Activated CD4-positive, alpha-beta T cell treated with anti-CD3 and anti-CD28 coated beads for 36 hours (primary cell): ENCODE results near the gene ARL15. TPM values are rescaled to one million over a fixed set of nuclear protein-coding genes. Genes with fewer than 3 reads are reported as not detected.

ENCODE experiments used
- ATAC-seq: fragments of 200-7000 bp; cut with Tn5 transposase; one replicate; pipeline ENCODE4 v1.10.0; 2021; ENCODE audit warnings: mild to moderate bottlenecking, moderate library complexity
- CTCF ChIA-PET: fragments of 350-600 bp; sonication (Branson Sonifier 250); formaldehyde crosslinking; loops from one replicate; lab custom pipeline; 2021; ENCODE audit warnings: antibody characterized with exemption; lab: Charles Lee
- POLR2A ChIA-PET: fragments of 350-600 bp; sonication (Branson Sonifier 250); formaldehyde crosslinking; loops from one replicate; lab custom pipeline; 2021; ENCODE audit warnings: antibody characterized with exemption, inconsistent platforms; lab: Charles Lee
- DNase-seq: peaks from one replicate; pipeline ENCODE4 v3.0.0-alpha.2; 2020
- H3K27ac Mint-ChIP-seq: one replicate; pipeline ENCODE4 v1.8.0; 2021; ENCODE audit warnings: mixed read lengths
- H3K27me3 Mint-ChIP-seq: one replicate; pipeline ENCODE4 v1.8.0; 2021; ENCODE audit warnings: mixed read lengths
- H3K36me3 Mint-ChIP-seq: one replicate; pipeline ENCODE4 v1.8.0; 2021; ENCODE audit warnings: low read depth, mixed read lengths
- H3K4me1 Mint-ChIP-seq: one replicate; pipeline ENCODE4 v1.8.0; 2021; ENCODE audit warnings: mixed read lengths
- H3K4me3 Mint-ChIP-seq: one replicate; pipeline ENCODE4 v1.8.0; 2021; ENCODE audit warnings: mild to moderate bottlenecking, moderate library complexity, mixed read lengths
- H3K9me3 Mint-ChIP-seq: one replicate; pipeline ENCODE4 v1.8.0; 2021; ENCODE audit warnings: low read depth, mixed read lengths
- intact Hi-C, 2 experiments: fragments of 100-400 bp; cut with DNase I in 1 of 2; cut with micrococcal nuclease in 1 of 2; formaldehyde crosslinking; loops; one replicate each; pipeline versions ENCODE4 v1.14.2 to v1.15.1; 2022 to 2024; cut with DNase I, micrococcal nuclease
- total RNA-seq, 2 experiments: library from RNA; stranded (reverse); gene quantifications; one replicate each; pipeline ENCODE4 v1.2.3, GENCODE V29; 2021

The ARL15 gene
- total RNA-seq, 2 experiments from 2014 or later = 5.4 to 6.7 TPM

- Mint-ChIP-seq H3K36me3 (peaks cover 14% of the 10 kb centered on the region), H3K9me3 (peaks cover under 1% of the 10 kb centered on the region), H3K4me1 (no peaks in the 10 kb centered on the region), H3K4me3 (no peak overlapping the region), H3K27me3 (no peaks in the 10 kb centered on the region), H3K27ac (no peak overlapping the region)
- ATAC-seq (no peak), DNase-seq (no peak)
- CTCF ChIA-PET = interaction anchor here (0.7 kb wide), 1 partner anchor 73 kb away, joined by 3 read pairs; no protein-coding TSS in a partner anchor
- POLR2A ChIA-PET = no interaction called here
- intact Hi-C loops = no loop called here
These were observed 344.9 kb downstream of the ARL15 start for GRCh38 chr5:53965459-53965858.

GRCh38 chr5:53963958-53964357, 346.4 kb downstream of the ARL15 start:
- DNase-seq (no peak), ATAC-seq (no peak)
- H3K36me3 Mint-ChIP-seq = peaks cover 17% of the 10 kb centered on the region
- no peaks in the 10 kb centered on the region for H3K27me3 Mint-ChIP-seq
- POLR2A ChIA-PET = no interaction called here
- no peaks in the 10 kb centered on the region for H3K4me1 Mint-ChIP-seq
- H3K4me3 Mint-ChIP-seq = no peak overlapping the region
- intact Hi-C loops = no loop called here
- peaks cover 8% of the 10 kb centered on the region for H3K9me3 Mint-ChIP-seq
- H3K27ac Mint-ChIP-seq = no peak overlapping the region
- CTCF ChIA-PET = no interaction called here

DNA sequence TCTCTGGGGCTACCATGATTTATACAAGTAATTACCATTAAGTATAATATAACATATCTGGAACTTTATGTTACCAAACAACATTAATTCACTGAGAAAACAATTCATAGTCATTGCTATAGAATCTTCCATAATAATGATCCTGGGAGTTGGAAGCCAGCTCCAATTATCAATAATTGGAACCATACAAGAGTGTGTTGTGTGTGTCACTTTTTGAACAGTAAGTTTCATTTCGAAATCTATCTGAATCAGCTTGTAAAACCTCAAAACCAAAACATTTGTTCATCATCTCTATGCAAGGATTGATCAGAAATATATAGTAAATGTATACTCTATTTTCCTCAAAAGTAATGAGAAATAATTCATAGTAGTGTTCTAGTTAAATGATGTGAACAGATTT, 348.1 kb downstream of the ARL15 start:
- intact Hi-C loops = no loop called here
- DNase-seq (no peak), ATAC-seq (no peak)
- CTCF ChIA-PET = no interaction called here
- H3K27me3 Mint-ChIP-seq = no peaks in the 10 kb centered on the region
- peaks cover 16% of the 10 kb centered on the region for H3K36me3 Mint-ChIP-seq
- no peak overlapping the region for H3K27ac Mint-ChIP-seq
- POLR2A ChIA-PET = no interaction called here
- H3K4me3 Mint-ChIP-seq = no peak overlapping the region
- no peaks in the 10 kb centered on the region for H3K4me1 Mint-ChIP-seq
- peaks cover 12% of the 10 kb centered on the region for H3K9me3 Mint-ChIP-seq

DNA sequence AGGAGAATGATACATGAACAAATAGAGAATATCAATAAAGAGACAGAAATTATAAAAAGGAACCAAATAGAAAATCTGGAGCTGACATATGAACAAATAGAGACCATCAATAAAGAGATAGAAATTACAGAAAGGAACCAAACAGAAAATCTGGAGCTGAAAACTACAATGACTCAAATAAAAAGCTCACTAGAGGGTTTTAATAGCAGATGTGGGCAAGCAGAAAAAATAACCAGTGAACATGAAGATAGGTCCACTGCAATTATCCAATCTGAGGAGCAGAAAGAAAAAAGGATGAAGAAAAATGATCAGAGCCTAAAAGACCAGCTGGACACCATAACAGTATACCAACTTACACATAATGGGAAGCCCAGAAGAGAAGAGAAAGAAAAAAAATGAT, 353.7 kb downstream of the ARL15 start:
- Mint-ChIP-seq H3K9me3 (peaks cover 21% of the 10 kb centered on the region), H3K4me3 (no peak overlapping the region), H3K27ac (no peak overlapping the region), H3K27me3 (no peaks in the 10 kb centered on the region), H3K36me3 (peaks cover 19% of the 10 kb centered on the region), H3K4me1 (no peaks in the 10 kb centered on the region)
- ChIA-PET CTCF (no interaction called here), POLR2A (no interaction called here)
- intact Hi-C loops = no loop called here
- ATAC-seq (no peak), DNase-seq (no peak)

DNA sequence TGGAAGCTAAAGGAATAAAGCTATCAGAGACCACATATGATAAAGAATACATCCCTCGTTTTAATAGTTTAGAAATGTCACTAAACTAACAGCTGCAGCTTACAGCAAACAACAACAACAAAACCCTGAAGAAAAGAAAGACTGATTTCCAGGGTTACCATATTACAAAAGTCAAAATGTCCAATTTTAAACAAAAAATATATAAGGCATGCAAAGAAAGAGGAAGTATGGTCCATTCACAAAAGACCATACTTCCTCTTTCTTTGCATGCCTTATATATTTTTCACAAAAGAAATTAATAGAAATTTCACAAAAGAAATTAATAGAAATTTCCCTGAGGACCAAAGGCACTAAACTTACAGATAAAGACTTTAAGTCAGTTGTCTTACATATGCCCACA, 354.2 kb downstream of the ARL15 start:
- H3K4me1 Mint-ChIP-seq = no peaks in the 10 kb centered on the region
- intact Hi-C loops = no loop called here

GRCh38 chr5:53950621-53951020, 359.8 kb downstream of the ARL15 start:
- Mint-ChIP-seq H3K27ac (no peak overlapping the region), H3K4me1 (no peaks in the 10 kb centered on the region), H3K4me3 (no peak overlapping the region), H3K9me3 (no peaks in the 10 kb centered on the region), H3K36me3 (no peaks in the 10 kb centered on the region), H3K27me3 (no peaks in the 10 kb centered on the region)
- DNase-seq (no peak), ATAC-seq (no peak)
- intact Hi-C loops = no loop called here
- CTCF ChIA-PET = no interaction called here
- POLR2A ChIA-PET = no interaction called here

More for the DNA sequence above, 354.2 kb downstream of the ARL15 start:
- peaks cover 19% of the 10 kb centered on the region for H3K36me3 Mint-ChIP-seq
- H3K4me3 Mint-ChIP-seq = no peak overlapping the region
- ATAC-seq = no peak
- no peaks in the 10 kb centered on the region for H3K27me3 Mint-ChIP-seq
- CTCF ChIA-PET = interaction anchor here (0.7 kb wide), 1 partner anchor 615 kb away, joined by 4 read pairs; no protein-coding TSS in a partner anchor
- POLR2A ChIA-PET = no interaction called here
- DNase-seq = no peak
- peaks cover 21% of the 10 kb centered on the region for H3K9me3 Mint-ChIP-seq
- H3K27ac Mint-ChIP-seq = no peak overlapping the region

DNA sequence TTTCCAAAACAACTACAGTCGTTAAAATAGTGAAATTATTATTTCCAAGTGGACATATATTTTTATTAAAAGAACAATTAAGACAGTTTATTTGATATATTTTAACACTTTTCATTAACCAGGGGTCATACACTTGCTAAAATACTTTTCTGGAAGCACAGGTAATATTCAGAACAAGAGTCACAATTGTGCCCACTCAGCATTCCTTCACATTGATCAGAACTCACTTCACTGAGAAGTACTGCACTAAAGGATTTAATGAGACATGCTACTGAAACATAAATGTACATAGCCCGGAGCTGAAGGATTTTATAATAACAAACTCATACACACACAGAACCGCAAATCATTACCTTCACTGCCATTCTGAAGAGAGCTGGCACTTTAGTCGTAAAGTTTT, 361.8 kb downstream of the ARL15 start:
- Mint-ChIP-seq H3K27ac (no peak overlapping the region), H3K36me3 (peaks cover 6% of the 10 kb centered on the region), H3K4me3 (no peak overlapping the region), H3K27me3 (no peaks in the 10 kb centered on the region), H3K9me3 (no peaks in the 10 kb centered on the region), H3K4me1 (no peaks in the 10 kb centered on the region)
- ChIA-PET CTCF (no interaction called here), POLR2A (no interaction called here)
- ATAC-seq = no peak
- no peak for DNase-seq
- intact Hi-C loops = no loop called here

- ATAC-seq (no peak), DNase-seq (no peak)
- CTCF ChIA-PET = interaction anchor here (1.0 kb wide), 1 partner anchor 80 kb away, joined by 3 read pairs; no protein-coding TSS in a partner anchor
- Mint-ChIP-seq H3K36me3 (peaks cover 15% of the 10 kb centered on the region), H3K9me3 (no peaks in the 10 kb centered on the region), H3K27me3 (no peaks in the 10 kb centered on the region), H3K4me1 (no peaks in the 10 kb centered on the region), H3K4me3 (no peak overlapping the region), H3K27ac (no peak overlapping the region)
- POLR2A ChIA-PET = no interaction called here
- intact Hi-C loops = no loop called here
These were observed 363.8 kb downstream of the ARL15 start for GRCh38 chr5:53946405-53947100.

- ChIA-PET POLR2A (no interaction called here), CTCF (no interaction called here)
- no peak overlapping the region for H3K4me3 Mint-ChIP-seq
- no peaks in the 10 kb centered on the region for H3K27me3 Mint-ChIP-seq
- ATAC-seq (no peak), DNase-seq (no peak)
- H3K4me1 Mint-ChIP-seq = no peaks in the 10 kb centered on the region
- H3K36me3 Mint-ChIP-seq = peaks cover 18% of the 10 kb centered on the region
- no peaks in the 10 kb centered on the region for H3K9me3 Mint-ChIP-seq
- intact Hi-C loops = no loop called here
- H3K27ac Mint-ChIP-seq = no peak overlapping the region
These were observed 365.4 kb downstream of the ARL15 start for GRCh38 chr5:53944981-53945380.

DNA sequence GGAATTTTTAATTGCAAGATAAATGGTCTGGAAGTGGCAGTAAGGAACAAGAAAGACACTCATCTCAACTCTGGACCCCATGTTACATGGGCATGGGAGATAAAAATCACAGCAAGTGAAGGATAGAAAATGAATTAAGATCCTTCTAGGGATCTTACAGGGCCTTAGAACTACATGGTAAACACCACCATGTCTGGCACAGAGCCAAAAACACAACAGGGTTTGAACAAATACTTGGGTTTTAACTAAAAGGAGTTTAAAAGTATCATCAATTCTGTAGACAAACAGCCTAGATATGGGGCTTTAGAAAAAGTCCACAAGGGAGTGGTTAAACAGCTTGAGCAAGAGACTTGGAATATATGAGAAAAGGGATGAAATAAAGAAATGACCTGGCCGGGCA, 366.4 kb downstream of the ARL15 start:
- H3K27ac Mint-ChIP-seq = no peak overlapping the region
- H3K27me3 Mint-ChIP-seq = no peaks in the 10 kb centered on the region
- no peak overlapping the region for H3K4me3 Mint-ChIP-seq
- H3K4me1 Mint-ChIP-seq = no peaks in the 10 kb centered on the region
- POLR2A ChIA-PET = no interaction called here
- peaks cover 19% of the 10 kb centered on the region for H3K36me3 Mint-ChIP-seq
- intact Hi-C loops = no loop called here
- ATAC-seq (no peak), DNase-seq (no peak)
- CTCF ChIA-PET = no interaction called here
- H3K9me3 Mint-ChIP-seq = no peaks in the 10 kb centered on the region

DNA sequence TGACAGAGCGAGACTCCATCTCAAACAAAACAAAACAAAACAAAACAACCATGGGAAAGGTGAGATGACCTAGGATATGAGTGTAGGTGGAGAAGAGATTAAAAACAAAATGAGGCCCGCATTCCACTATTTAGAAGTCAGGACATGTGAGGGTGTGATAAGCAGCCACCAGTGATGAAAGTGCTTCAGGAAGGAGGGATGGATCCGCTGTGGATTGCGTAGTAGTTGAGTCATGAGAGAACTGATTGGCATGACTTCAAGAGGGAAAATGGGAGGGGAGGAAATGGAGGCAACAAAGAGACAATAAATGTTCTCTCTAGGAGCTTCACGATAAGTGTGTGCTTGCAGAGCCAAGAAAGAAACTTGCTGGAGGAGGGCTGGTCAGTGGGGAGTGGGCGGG, 367.6 kb downstream of the ARL15 start:
- Mint-ChIP-seq H3K4me3 (no peak overlapping the region), H3K27ac (no peak overlapping the region), H3K4me1 (no peaks in the 10 kb centered on the region), H3K36me3 (peaks cover 22% of the 10 kb centered on the region), H3K9me3 (no peaks in the 10 kb centered on the region), H3K27me3 (no peaks in the 10 kb centered on the region)
- no peak for ATAC-seq
- DNase-seq = no peak
- ChIA-PET POLR2A (no interaction called here), CTCF (no interaction called here)
- intact Hi-C loops = no loop called here

- intact Hi-C loops = no loop called here
- no peak for ATAC-seq
- H3K27ac Mint-ChIP-seq = no peak overlapping the region
- no peak for DNase-seq
- H3K4me3 Mint-ChIP-seq = no peak overlapping the region
- no peaks in the 10 kb centered on the region for H3K27me3 Mint-ChIP-seq
- no peaks in the 10 kb centered on the region for H3K4me1 Mint-ChIP-seq
- peaks cover 22% of the 10 kb centered on the region for H3K36me3 Mint-ChIP-seq
- ChIA-PET CTCF (interaction anchor here (0.6 kb wide), 1 partner anchor 20 kb away, joined by 3 read pairs; no protein-coding TSS in a partner anchor), POLR2A (no interaction called here)
- H3K9me3 Mint-ChIP-seq = no peaks in the 10 kb centered on the region
These were observed 369.5 kb downstream of the ARL15 start for GRCh38 chr5:53940921-53941320.
